Keratinocyte (primary cell): ENCODE results near the gene SRGAP3. TPM values are rescaled to one million over a fixed set of nuclear protein-coding genes. Genes with fewer than 3 reads are reported as not detected.

Source experiments
- DNase-seq: peaks from one replicate; pipeline ENCODE4 v3.0.0-alpha.2; 2011; ENCODE audit warnings: low read depth, missing footprints, low spot score
- FAIRE-seq: peaks from 2 replicates; lab custom pipeline; 2011; peaks lifted over from hg19 to GRCh38; lab: Jason Lieb, UNC
- H2AFZ ChIP-seq: 2 replicates; pipeline ENCODE4 v1.6.0; 2012; ENCODE audit warnings: low read length, control low read depth, inconsistent platforms; ENCODE audit not compliant: control insufficient read depth
- H3K27ac ChIP-seq: 2 replicates; pipeline ENCODE4 v1.5.1; 2011; ENCODE audit warnings: low read length; ENCODE audit not compliant: control insufficient read depth, insufficient read depth
- H3K27me3 ChIP-seq: 3 replicates; pipeline ENCODE4 v1.6.0; 2011; ENCODE audit warnings: low read length; ENCODE audit not compliant: control insufficient read depth, insufficient read depth; ENCODE audit errors: extremely low read depth
- H3K36me3 ChIP-seq, 2 experiments: 2 replicates in 1 of 2; 3 replicates in 1 of 2; pipeline ENCODE4 v1.5.1; 2011; ENCODE audit warnings: low read length in 2 of 2, mild to moderate bottlenecking in 1 of 2; ENCODE audit not compliant: control insufficient read depth in 2 of 2, insufficient read depth in 2 of 2; ENCODE audit errors: extremely low read depth in 1 of 2
- H3K4me1 ChIP-seq: 3 replicates; pipeline ENCODE4 v1.5.1; 2011; ENCODE audit warnings: low read length; ENCODE audit not compliant: control insufficient read depth, insufficient read depth; ENCODE audit errors: extremely low read depth
- H3K4me2 ChIP-seq: 3 replicates; pipeline ENCODE4 v1.6.0; 2011; ENCODE audit warnings: low read depth, low read length; ENCODE audit not compliant: control insufficient read depth, insufficient read depth; ENCODE audit errors: extremely low read depth
- H3K4me3 ChIP-seq, 3 experiments: fragments of 200-600 bp in 1 of 3; sonication (generic) in 1 of 3; 2 replicates in 2 of 3; 3 replicates in 1 of 3; pipeline ENCODE4 v1.5.1; 2011 to 2016; ENCODE audit warnings: low read length in 3 of 3, mild to moderate bottlenecking in 3 of 3, control low read depth in 2 of 3, inconsistent platforms in 1 of 3, low read depth in 1 of 3, mixed read lengths in 1 of 3, mixed run types in 1 of 3, moderate library complexity in 1 of 3; ENCODE audit not compliant: control insufficient read depth in 2 of 3, insufficient read depth in 2 of 3; ENCODE audit errors: extremely low read depth in 1 of 3
- H3K79me2 ChIP-seq: 2 replicates; pipeline ENCODE4 v1.6.0; 2012; ENCODE audit warnings: low read length; ENCODE audit not compliant: control insufficient read depth, insufficient read depth
- H3K9ac ChIP-seq: 3 replicates; pipeline ENCODE4 v1.6.0; 2011; ENCODE audit warnings: low read length; ENCODE audit not compliant: control insufficient read depth, insufficient read depth; ENCODE audit errors: extremely low read depth
- H3K9me1 ChIP-seq: 3 replicates; pipeline ENCODE4 v1.6.0; 2011; ENCODE audit warnings: low read length; ENCODE audit not compliant: control insufficient read depth, insufficient read depth; ENCODE audit errors: extremely low read depth
- H3K9me3 ChIP-seq: 2 replicates; pipeline ENCODE4 v1.5.1; 2012; ENCODE audit warnings: low read depth, low read length; ENCODE audit not compliant: control insufficient read depth
- H4K20me1 ChIP-seq: 3 replicates; pipeline ENCODE4 v1.6.0; 2011; ENCODE audit warnings: low read length; ENCODE audit not compliant: control insufficient read depth, insufficient read depth; ENCODE audit errors: extremely low read depth
- EZH2 ChIP-seq: IDR thresholded peaks from one replicate; pipeline ENCODE4 v1.6.1; 2012; ENCODE audit warnings: inconsistent platforms, mild to moderate bottlenecking, low read length, moderate library complexity
- dilution Hi-C: fragments of 300-500 bp; cut with MboI; formaldehyde crosslinking; loops from one replicate; pipeline ENCODE4 v1.7.0; 2020; ENCODE audit warnings: low sequenced_read_pairs; ENCODE audit not compliant: extremely low pct_ligation_motif_present
- polyA plus RNA-seq, 5 experiments: library from polyadenylated mRNA; depleted of rRNA in 3 of 5; stranded (reverse) in 3 of 5; stranded (forward) in 1 of 5; unstranded in 1 of 5; fragments of >200 nt; gene quantifications; 1 replicate in 1 of 5; 2 replicates in 3 of 5; 3 replicates in 1 of 5; pipeline versions ENCODE4 v1.2.1 to v1.2.3, GENCODE V29; 2011 to 2012; ENCODE audit warnings: missing spikeins in 2 of 5, low read depth in 1 of 5, low replicate concordance in 1 of 5
- TF ChIP-seq, protein P1 (sequence below), 3 experiments: IDR thresholded peaks in 1 of 3; conservative IDR thresholded peaks in 1 of 3; optimal IDR thresholded peaks in 1 of 3; 2 replicates in 2 of 3; 3 replicates in 1 of 3; pipeline versions ENCODE3 to v1.5.1; 2011; ENCODE audit warnings: low read length in 3 of 3, mild to moderate bottlenecking in 3 of 3, moderate library complexity in 2 of 3, control low read depth in 1 of 3, inconsistent platforms in 1 of 3; ENCODE audit not compliant: insufficient read depth in 2 of 3; ENCODE audit errors: extremely low read depth in 1 of 3

SRGAP3 gene
- polyA plus RNA-seq, 1 donor (not counting 4 experiments of a cell fraction or from before 2014, with no cell fraction given), result 7.2 TPM

DNA sequence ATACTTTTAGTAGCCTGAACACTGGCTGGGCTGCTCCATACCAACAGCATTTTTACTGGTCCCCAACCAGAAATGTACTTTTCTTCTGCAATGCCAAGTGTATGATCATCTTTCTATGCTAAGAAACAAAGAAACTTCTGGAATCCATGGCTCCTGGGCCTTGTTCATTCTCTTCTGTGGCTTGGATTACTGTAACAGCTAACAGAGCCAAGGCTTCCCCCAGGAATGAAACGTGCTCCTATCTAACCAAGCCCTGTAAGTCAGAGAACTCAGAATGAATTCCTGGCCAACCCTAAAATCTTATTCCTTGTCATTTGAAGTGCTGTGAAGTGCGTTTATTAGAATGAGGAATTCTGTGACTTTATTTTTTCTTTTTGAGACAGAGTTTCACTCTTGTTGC lies 183.3 kb downstream of the SRGAP3 start:
- Histone ChIP-seq H3K27me3 (no peaks in the 10 kb centered on the region), H2AFZ (no peak overlapping the region), H3K79me2 (no peaks in the 10 kb centered on the region), H3K36me3 (peaks cover 0 to 1% of the 10 kb centered on the region in 2 experiments), H3K4me1 (no peaks in the 10 kb centered on the region), H4K20me1 (no peaks in the 10 kb centered on the region), H3K9me3 (peaks cover 2% of the 10 kb centered on the region), H3K4me2 (no peak overlapping the region), H3K4me3 (no peak overlapping the region), H3K9ac (no peak overlapping the region), H3K9me1 (no peaks in the 10 kb centered on the region), H3K27ac (no peak overlapping the region)
- dilution Hi-C loops, result no loop called here
- no peak for TF ChIP-seq EZH2
- TF ChIP-seq, protein P1, sequence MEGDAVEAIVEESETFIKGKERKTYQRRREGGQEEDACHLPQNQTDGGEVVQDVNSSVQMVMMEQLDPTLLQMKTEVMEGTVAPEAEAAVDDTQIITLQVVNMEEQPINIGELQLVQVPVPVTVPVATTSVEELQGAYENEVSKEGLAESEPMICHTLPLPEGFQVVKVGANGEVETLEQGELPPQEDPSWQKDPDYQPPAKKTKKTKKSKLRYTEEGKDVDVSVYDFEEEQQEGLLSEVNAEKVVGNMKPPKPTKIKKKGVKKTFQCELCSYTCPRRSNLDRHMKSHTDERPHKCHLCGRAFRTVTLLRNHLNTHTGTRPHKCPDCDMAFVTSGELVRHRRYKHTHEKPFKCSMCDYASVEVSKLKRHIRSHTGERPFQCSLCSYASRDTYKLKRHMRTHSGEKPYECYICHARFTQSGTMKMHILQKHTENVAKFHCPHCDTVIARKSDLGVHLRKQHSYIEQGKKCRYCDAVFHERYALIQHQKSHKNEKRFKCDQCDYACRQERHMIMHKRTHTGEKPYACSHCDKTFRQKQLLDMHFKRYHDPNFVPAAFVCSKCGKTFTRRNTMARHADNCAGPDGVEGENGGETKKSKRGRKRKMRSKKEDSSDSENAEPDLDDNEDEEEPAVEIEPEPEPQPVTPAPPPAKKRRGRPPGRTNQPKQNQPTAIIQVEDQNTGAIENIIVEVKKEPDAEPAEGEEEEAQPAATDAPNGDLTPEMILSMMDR (optimal IDR thresholded peaks at IDR 0.05 in 1 of 3, IDR thresholded peaks at IDR 0.05 in 1 of 3, conservative IDR thresholded peaks at IDR 0.05 in 1 of 3; ENCODE audit: extremely low read depth in 1 of 3, insufficient read depth in 2 of 3, low read length in 3 of 3), result no peak
- DNase-seq, result no peak
- FAIRE-seq, result no peak

DNA sequence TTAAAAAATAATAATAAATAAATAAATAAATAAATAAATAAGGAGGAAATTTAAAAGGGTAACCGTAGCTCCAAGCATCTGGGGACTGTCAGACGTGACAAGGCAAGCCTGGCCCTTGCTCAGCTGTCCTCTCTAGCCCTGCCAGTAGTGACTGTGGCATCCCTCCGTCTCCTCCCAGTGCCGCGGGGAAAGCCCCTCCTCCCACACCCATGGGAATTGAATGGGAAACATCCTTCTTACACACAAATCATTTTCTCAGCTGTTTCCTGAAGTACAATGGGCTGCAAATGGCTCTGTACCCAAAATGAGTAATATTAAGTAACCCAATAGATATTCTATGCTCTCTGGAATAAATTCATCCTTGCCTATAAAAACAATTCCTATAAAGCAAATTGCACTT lies 184.6 kb downstream of the SRGAP3 start:
- dilution Hi-C loops, result no loop called here
- FAIRE-seq, result no peak

More for the DNA sequence above, 184.6 kb downstream of the SRGAP3 start:
- Histone ChIP-seq H4K20me1 (no peaks in the 10 kb centered on the region), H3K27me3 (no peaks in the 10 kb centered on the region), H3K4me2 (no peak overlapping the region), H3K36me3 (peaks cover 0 to 1% of the 10 kb centered on the region in 2 experiments), H2AFZ (no peak overlapping the region), H3K9me1 (no peaks in the 10 kb centered on the region), H3K79me2 (no peaks in the 10 kb centered on the region), H3K4me1 (no peaks in the 10 kb centered on the region), H3K27ac (no peak overlapping the region), H3K4me3 (no peak overlapping the region), H3K9ac (no peak overlapping the region), H3K9me3 (peaks cover 2% of the 10 kb centered on the region)
- no peak for TF ChIP-seq EZH2
- TF ChIP-seq, protein P1 (optimal IDR thresholded peaks at IDR 0.05 in 1 of 3, IDR thresholded peaks at IDR 0.05 in 1 of 3, conservative IDR thresholded peaks at IDR 0.05 in 1 of 3; ENCODE audit: extremely low read depth in 1 of 3, insufficient read depth in 2 of 3, low read length in 3 of 3), result no peak
- no peak for DNase-seq
